Stimulated activated naive CD8-positive, alpha-beta T cell treated with anti-CD3 and anti-CD28 coated beads, Interleukin-15, amount 100 ng/mL, for 72 hours (primary cell): ENCODE data around the gene ELANE.
A peak's percentile ranks its signal among the peaks of the same experiment; 100 is the strongest.
"Not testable (repeated sequence)": the region's sequence is repeated elsewhere in the genome, so short reads cannot be mapped to it uniquely, and the experiment has no call there.

ENCODE experiments used
- ATAC-seq: fragments of 150-1000 bp; cut with Tn5 transposase; 2 replicates; pipeline ENCODE4 v1.10.0; 2021; ENCODE audit warnings: mild to moderate bottlenecking, moderate library complexity
- DNase-seq, 2 donors: peaks; one replicate each; pipeline ENCODE4 v3.0.0; 2021 to 2022
- H3K27ac Mint-ChIP-seq, 2 donors: one replicate each; pipeline ENCODE4 v1.8.0; 2022; ENCODE audit warnings: mild to moderate bottlenecking in 2 of 2, mixed read lengths in 2 of 2, moderate library complexity in 2 of 2
- H3K27me3 Mint-ChIP-seq: one replicate; pipeline ENCODE4 v1.8.0; 2022; ENCODE audit warnings: mixed read lengths
- H3K4me1 Mint-ChIP-seq: one replicate; pipeline ENCODE4 v1.8.0; 2022; ENCODE audit warnings: mild to moderate bottlenecking, mixed read lengths
- H3K4me3 Mint-ChIP-seq, 2 donors: one replicate each; pipeline ENCODE4 v1.8.0; 2022; ENCODE audit warnings: mild to moderate bottlenecking in 2 of 2, mixed read lengths in 2 of 2, moderate library complexity in 1 of 2
- H3K9me3 Mint-ChIP-seq, 2 donors: one replicate each; pipeline ENCODE4 v1.8.0; 2022; ENCODE audit warnings: mixed read lengths in 2 of 2

The ELANE gene

DNA sequence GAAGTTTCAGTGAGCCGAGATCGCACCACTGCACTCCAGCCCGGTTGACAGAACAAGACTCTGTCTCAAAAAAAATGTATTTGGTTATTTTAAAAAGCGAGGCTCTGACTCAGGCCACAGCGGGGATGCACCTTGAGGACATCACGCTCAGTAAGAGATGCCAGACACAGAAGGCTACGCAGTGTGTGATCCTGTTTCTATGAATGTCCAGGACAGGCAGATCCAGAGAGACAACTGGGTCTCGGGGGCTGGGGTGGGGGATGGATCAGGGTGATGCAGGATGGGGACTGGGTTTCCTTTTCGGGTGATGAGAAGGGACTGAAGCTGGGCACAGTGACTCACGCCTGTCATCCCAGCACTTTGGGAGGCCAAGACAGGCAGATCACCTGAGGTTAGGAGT, 35.5 kb downstream of the ELANE start:
- H3K9me3 Mint-ChIP-seq, result no peaks in the 10 kb centered on the region
- no peaks in the 10 kb centered on the region for H3K27me3 Mint-ChIP-seq
- H3K27ac Mint-ChIP-seq, result peak overlapping the region in 1 of 2 donors; percentile 46
- ATAC-seq, result no peak
- no peak overlapping the region for H3K4me3 Mint-ChIP-seq
- H3K4me1 Mint-ChIP-seq, result peaks cover 20% of the 10 kb centered on the region
- no peak for DNase-seq

DNA sequence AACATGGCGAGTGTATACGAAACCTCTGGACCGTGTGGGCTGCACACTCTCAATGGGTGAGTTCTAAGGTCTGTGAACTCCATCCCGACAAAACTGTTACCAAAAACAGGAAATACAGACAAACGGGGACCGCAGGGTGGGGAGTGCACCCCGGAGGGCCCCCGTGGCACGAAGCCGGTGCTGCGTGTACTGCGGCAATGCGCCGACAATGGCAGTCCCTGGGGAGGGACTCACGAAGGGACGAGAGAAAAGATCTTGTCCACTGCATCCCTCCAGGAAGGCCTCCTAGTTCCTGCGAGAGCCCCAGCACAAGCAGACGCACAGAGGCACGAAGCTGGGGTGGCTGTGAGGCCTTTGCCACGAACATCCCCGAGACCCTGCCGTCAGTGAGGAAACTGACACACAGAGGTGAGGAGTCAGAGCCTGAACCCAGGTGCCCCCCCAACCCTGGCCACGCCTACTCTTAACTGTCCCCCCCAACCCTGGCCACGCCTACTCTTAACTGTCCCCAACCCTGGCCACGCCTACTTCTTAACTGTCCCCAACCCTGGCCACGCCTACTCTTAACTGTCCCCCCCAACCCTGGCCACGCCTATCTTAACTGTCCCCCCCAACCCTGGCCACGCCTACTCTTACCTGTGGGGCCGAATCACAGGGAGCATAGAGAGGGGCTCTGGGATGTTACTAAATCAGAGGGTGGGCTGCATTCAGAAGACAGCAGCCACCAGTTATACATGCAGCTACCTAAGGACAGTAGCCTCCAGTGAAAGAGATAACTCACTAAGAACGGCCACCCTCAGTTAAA, 36.7 kb downstream of the ELANE start:
- no peaks in the 10 kb centered on the region for H3K9me3 Mint-ChIP-seq
- peaks cover 24% of the 10 kb centered on the region for H3K4me1 Mint-ChIP-seq
- no peaks in the 10 kb centered on the region for H3K27me3 Mint-ChIP-seq
- no peak overlapping the region for H3K27ac Mint-ChIP-seq
- ATAC-seq, result no peak
- no peak for DNase-seq
- no peak overlapping the region for H3K4me3 Mint-ChIP-seq

DNA sequence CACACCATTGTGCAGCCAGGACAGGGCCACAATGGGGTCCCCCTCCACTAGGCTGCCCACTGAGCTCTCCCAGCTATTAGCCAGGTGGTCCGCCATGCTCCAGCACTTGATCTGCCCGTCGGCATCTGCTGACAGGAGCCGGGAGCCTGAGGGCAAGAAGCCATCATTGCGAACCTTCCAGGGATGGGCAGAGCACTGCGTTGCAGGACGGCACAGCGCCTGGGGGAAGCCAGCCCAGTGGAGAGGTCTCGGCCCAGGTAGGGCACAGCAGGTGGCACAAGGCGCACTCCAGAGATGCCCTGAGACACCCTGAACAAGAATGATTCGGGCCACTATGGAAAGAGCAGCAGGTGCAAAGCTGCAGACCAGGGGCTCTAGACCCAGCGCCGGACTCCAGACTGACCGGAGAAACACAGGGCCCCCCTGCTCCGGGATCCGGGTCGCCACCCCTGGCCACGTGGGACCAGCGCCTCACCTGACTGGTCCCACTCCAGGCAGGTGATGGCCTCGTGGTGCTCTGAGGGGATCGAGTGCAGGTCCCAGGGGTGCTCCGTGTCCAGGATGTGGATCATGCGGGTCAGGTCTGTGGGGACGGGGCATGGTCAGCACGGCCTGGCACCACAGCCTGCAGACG, 37.7 kb downstream of the ELANE start:
- H3K4me1 Mint-ChIP-seq, result peaks cover 27% of the 10 kb centered on the region

DNA sequence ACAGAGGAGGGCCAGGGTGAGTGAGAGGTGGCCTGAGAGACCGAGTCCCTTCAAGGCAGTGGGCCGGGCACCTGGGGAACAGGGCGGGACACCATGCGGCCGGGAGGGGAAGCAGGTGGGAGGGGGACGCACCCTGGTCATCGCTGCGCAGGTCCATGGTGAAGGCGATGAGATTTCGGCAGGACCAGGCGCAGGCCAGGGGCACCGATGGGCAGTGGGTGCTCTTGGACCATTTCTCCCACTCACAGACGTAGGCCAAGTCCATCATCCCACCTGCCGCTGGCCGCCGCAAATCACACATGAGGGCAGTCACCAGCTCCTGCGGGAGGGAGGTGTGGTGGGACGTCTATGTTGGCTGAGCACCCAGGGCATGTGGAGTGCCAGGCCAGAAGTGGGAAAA, 38.7 kb downstream of the ELANE start:
- Mint-ChIP-seq H3K27me3 (no peaks in the 10 kb centered on the region), H3K9me3 (no peaks in the 10 kb centered on the region), H3K27ac (no peak overlapping the region), H3K4me3 (peak overlapping the region; percentile 56 to 81), H3K4me1 (peaks cover 27% of the 10 kb centered on the region)
- ATAC-seq, result no peak
- no peak for DNase-seq

More for the DNA sequence above, 37.7 kb downstream of the ELANE start:
- Mint-ChIP-seq H3K9me3 (no peaks in the 10 kb centered on the region), H3K27ac (no peak overlapping the region), H3K27me3 (no peaks in the 10 kb centered on the region), H3K4me3 (no peak overlapping the region)
- DNase-seq, result no peak
- ATAC-seq, result no peak

- Mint-ChIP-seq H3K4me3 (peak overlapping the region; percentile 84 to 94), H3K4me1 (peaks cover 27% of the 10 kb centered on the region)
- ATAC-seq, H3K9me3 Mint-ChIP-seq, DNase-seq, H3K27me3 Mint-ChIP-seq, H3K27ac Mint-ChIP-seq: not testable (repeated sequence)
Observed at GRCh38 chr19:891421-892200, 39.5 kb downstream of the ELANE start.

DNA sequence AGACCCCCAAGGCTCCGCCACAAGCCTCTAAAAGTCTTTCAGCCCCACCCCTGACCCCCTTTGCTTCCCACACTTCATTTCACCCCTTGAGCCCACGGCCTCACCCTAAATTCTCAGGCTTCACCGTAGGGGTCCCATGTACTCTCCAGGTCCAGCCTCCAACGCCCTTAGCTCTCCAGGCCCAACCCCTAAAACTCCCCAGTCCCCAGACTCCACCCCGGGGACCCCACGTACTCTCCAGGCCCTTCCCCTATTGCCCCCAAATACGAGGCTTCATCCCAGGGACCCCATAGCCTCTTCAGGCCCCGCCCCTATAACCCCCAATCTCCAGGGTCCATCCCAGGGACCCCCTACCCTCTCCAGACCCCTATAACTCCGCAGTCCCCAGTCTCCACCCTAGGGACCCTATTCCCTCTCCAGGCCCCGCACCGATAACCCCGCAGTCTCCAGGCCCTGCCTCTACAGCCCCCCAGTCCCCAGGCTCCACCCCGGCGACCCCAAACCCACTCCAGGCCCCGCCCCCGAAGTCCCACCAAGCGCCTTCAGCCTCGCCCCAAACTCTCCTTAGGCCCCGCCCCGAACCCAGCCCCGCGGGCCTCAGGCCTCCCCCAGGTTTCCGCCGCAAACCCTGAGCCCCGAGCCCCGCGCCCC, 40.3 kb downstream of the ELANE start:
- peak overlapping the region; percentile 84 to 94 for H3K4me3 Mint-ChIP-seq
- DNase-seq (no peak), ATAC-seq (peak; percentile 39)
- peaks cover 27% of the 10 kb centered on the region for H3K4me1 Mint-ChIP-seq
- no peaks in the 10 kb centered on the region for H3K9me3 Mint-ChIP-seq
- H3K27ac Mint-ChIP-seq, result peak overlapping the region; percentile 88 to 94
- no peaks in the 10 kb centered on the region for H3K27me3 Mint-ChIP-seq

- Mint-ChIP-seq H3K27ac (peak within 1 kb of the TSS; percentile 100), H3K4me1 (peaks cover 27% of the 10 kb centered on the region), H3K4me3 (peak within 1 kb of the TSS; percentile 91 to 94), H3K27me3 (no peaks in the 10 kb centered on the region), H3K9me3 (no peaks in the 10 kb centered on the region)
- DNase-seq, result peak; percentile 89 to 92
- ATAC-seq, result peak; percentile 93
Observed at GRCh38 chr19:892894-893689, 41.0 kb downstream of the ELANE start, which contains the start of the genes MED16 and RNU6-9. Gene MED16, minus strand, starts transcription at chr19:893187. Its CDS starts 2,056 bp downstream, at chr19:891131. Gene RNU6-9, plus strand, starts transcription at chr19:893484.

DNA sequence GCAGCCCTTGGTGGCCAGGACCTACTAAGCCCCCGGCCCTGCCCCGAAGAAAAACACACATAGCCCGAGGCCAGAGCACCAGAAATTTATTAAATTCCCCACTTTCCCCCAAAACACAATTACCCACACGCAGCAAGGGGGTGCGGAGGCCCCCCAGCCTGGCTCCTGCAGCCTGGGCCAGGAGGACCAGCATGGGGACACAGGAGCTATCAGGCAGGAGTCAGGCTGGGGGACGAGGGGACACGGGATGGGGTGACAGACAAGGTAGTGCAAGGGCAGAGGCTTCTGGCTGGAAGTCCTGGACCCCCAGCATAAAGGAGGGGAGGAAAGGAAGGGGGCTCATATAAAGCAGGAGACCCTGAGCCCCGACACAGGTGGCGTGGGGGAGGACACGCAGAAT, 44.3 kb downstream of the ELANE start:
- H3K4me3 Mint-ChIP-seq, result no peak overlapping the region
- no peaks in the 10 kb centered on the region for H3K9me3 Mint-ChIP-seq
- no peak overlapping the region for H3K27ac Mint-ChIP-seq
- DNase-seq (no peak), ATAC-seq (no peak)
- H3K4me1 Mint-ChIP-seq, result peaks cover 28% of the 10 kb centered on the region
- no peaks in the 10 kb centered on the region for H3K27me3 Mint-ChIP-seq

GRCh38 chr19:896999-897398, 44.9 kb downstream of the ELANE start:
- Mint-ChIP-seq H3K27me3 (no peaks in the 10 kb centered on the region), H3K27ac (no peak overlapping the region), H3K9me3 (no peaks in the 10 kb centered on the region), H3K4me3 (no peak overlapping the region), H3K4me1 (peaks cover 31% of the 10 kb centered on the region)
- ATAC-seq (no peak), DNase-seq (no peak)

DNA sequence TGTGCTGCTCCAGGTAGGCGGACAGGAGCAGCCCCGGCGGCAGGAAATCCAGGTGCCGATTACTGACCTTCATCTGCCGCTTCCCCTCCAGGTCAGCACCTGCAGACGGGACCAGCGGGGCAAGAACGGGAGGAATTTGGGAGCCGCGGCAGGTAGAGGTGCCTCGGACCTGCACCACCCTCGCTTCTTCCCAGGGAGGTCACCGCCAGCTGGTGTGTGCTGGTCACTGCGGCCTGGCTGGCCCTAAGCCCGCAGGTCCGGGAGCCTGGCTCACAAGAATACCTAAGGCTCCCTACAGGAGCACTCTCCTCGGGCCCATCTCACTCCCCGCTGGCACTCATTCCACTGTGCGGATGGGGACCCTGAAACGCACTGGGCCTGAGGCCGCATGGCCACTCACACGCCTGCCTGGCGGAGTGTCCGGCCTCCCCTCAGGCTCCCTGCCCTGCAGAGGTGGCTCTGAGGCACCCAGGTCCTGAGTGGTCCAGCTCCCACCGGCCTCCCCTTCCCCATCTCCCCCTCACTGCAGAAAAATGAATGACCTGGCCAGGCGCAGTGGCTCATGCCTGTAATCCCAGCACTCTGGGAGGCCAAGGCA, 45.4 kb downstream of the ELANE start:
- Mint-ChIP-seq H3K9me3 (no peaks in the 10 kb centered on the region), H3K27me3 (no peaks in the 10 kb centered on the region), H3K4me1 (peaks cover 28% of the 10 kb centered on the region), H3K4me3 (no peak overlapping the region), H3K27ac (no peak overlapping the region)
- ATAC-seq (no peak), DNase-seq (no peak)

GRCh38 chr19:898663-899062, 46.6 kb downstream of the ELANE start:
- peak in 1 of 2 donors; percentile 31 for DNase-seq
- Mint-ChIP-seq H3K9me3 (no peaks in the 10 kb centered on the region), H3K27me3 (no peaks in the 10 kb centered on the region), H3K27ac (no peak overlapping the region), H3K4me1 (peaks cover 27% of the 10 kb centered on the region), H3K4me3 (no peak overlapping the region)
- no peak for ATAC-seq

GRCh38 chr19:899336-900042, 47.4 kb downstream of the ELANE start:
- no peak overlapping the region for H3K27ac Mint-ChIP-seq
- H3K9me3 Mint-ChIP-seq, result no peaks in the 10 kb centered on the region
- DNase-seq (no peak), ATAC-seq (no peak)
- no peaks in the 10 kb centered on the region for H3K27me3 Mint-ChIP-seq
- H3K4me3 Mint-ChIP-seq, result no peak overlapping the region
- peaks cover 29% of the 10 kb centered on the region for H3K4me1 Mint-ChIP-seq

DNA sequence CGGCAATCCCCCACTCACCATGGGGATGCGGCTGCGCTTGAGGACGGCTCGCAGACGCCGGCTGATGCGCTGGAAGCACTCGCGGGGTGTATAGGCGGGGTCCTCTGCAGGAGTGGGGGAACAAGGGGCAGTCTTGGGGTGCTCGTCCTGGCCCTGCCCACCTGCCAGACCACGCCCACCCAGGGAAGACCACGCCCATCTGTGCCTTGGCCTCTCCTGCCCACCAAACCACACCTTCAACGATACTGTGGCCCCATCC, 47.9 kb downstream of the ELANE start:
- Mint-ChIP-seq H3K9me3 (no peaks in the 10 kb centered on the region), H3K4me1 (peaks cover 33% of the 10 kb centered on the region), H3K27me3 (no peaks in the 10 kb centered on the region), H3K4me3 (no peak overlapping the region), H3K27ac (no peak overlapping the region)
- no peak for DNase-seq
- ATAC-seq, result no peak
